Astrocyte (in vitro differentiated cells and primary cell): Measurements from ENCODE around the gene POU6F2.

Experiments used
- CTCF ChIP-seq: IDR thresholded peaks from 2 replicates; pipeline ENCODE4 v1.5.1; 2011; ENCODE audit warnings: low read depth, mild to moderate bottlenecking, inconsistent platforms, low read length, moderate library complexity; ENCODE audit not compliant: insufficient read depth
- EZH2 ChIP-seq: IDR thresholded peaks from 2 replicates; pipeline ENCODE4 v1.6.1; 2012; ENCODE audit warnings: mild to moderate bottlenecking, low read length, inconsistent platforms; ENCODE audit not compliant: insufficient read depth

GRCh38 chr7:39184391-39184790 lies 206.7 kb downstream of the POU6F2 start:
- TF ChIP-seq CTCF (no peak), EZH2 (no peak)
